HepG2 (cell line): Measurements from ENCODE around the gene CRHR1. TPM values are rescaled to one million over a fixed set of nuclear protein-coding genes. Genes with fewer than 3 reads are reported as not detected.

ENCODE experiments used
- ATAC-seq: fragments of 200-7000 bp; cut with Tn5 transposase; 3 replicates; pipeline ENCODE4 v1.9.1; 2020; ENCODE audit warnings: mild to moderate bottlenecking, moderate library complexity
- BruUV-seq: library from RNA; stranded (reverse); fragments of 400-500 nt; replicated peaks from 2 replicates; lab custom pipeline; 2021; lab: Mats Ljungman, UMichigan
- CTCF ChIA-PET: fragments of 300-600 bp; formaldehyde crosslinking; extraction: SDS; loops from one replicate; lab custom pipeline; 2021; ENCODE audit warnings: low total read pairs, inconsistent platforms, low intra/inter-chr PET ratio; lab: Yijun Ruan, JAX
- POLR2A ChIA-PET: fragments of 350-600 bp; sonication (Branson Sonifier 250); formaldehyde crosslinking; loops from one replicate; lab custom pipeline; 2020; ENCODE audit warnings: antibody characterized with exemption, inconsistent platforms; lab: Yijun Ruan, JAX
- DNase-seq: peaks from one replicate; pipeline ENCODE4 v3.0.0-alpha.2; 2015; ENCODE audit warnings: low spot score
- FAIRE-seq: peaks from 3 replicates; lab custom pipeline; 2011; peaks lifted over from hg19 to GRCh38; lab: Jason Lieb, UNC
- H2AFZ ChIP-seq: one replicate; pipeline ENCODE4 v1.6.1; 2011; ENCODE audit warnings: low read length, inconsistent platforms
- H3K27ac ChIP-seq: fragments of 300-600 bp; 3 replicates; pipeline ENCODE4 v1.8.0; 2011; ENCODE audit warnings: mixed run types, mild to moderate bottlenecking, mixed read lengths, low read length, inconsistent platforms; ENCODE audit not compliant: insufficient read depth; ENCODE audit errors: extremely low read length
- H3K27me3 ChIP-seq, 2 experiments: fragments of 200-600 bp in 1 of 2; 2 replicates in 1 of 2; 3 replicates in 1 of 2; pipeline versions ENCODE4 v1.6.0 to v1.8.0; 2011; ENCODE audit warnings: low read length in 2 of 2, mild to moderate bottlenecking in 2 of 2, moderate library complexity in 2 of 2, inconsistent platforms in 1 of 2; ENCODE audit not compliant: insufficient read depth in 2 of 2, control insufficient read depth in 1 of 2
- H3K36me3 ChIP-seq, 2 experiments: fragments of 200-600 bp in 1 of 2; replicated peaks in 1 of 2; 2 replicates in 1 of 2; 3 replicates in 1 of 2; pipeline versions ENCODE4 v1.5.1 to v1.8.0; 2011; ENCODE audit warnings: low read length in 2 of 2, inconsistent platforms in 1 of 2; ENCODE audit not compliant: insufficient read depth in 2 of 2, control insufficient read depth in 1 of 2
- H3K4me1 ChIP-seq: 2 replicates; pipeline ENCODE4 v1.5.1; 2012; ENCODE audit warnings: low read length, inconsistent platforms; ENCODE audit not compliant: insufficient read depth
- H3K4me2 ChIP-seq: 2 replicates; pipeline ENCODE4 v1.6.0; 2011; ENCODE audit warnings: low read depth, low read length, inconsistent platforms
- H3K4me3 ChIP-seq, 3 experiments: fragments of 200-600 bp in 1 of 3; sonication (generic), shearing (Covaris generic) in 1 of 3; replicated peaks in 1 of 3; 2 replicates each; pipeline ENCODE4 v1.5.1; 2011 to 2016; ENCODE audit warnings: low read length in 3 of 3, inconsistent platforms in 2 of 3, low read depth in 2 of 3, mild to moderate bottlenecking in 2 of 3, control low read depth in 1 of 3, mixed read lengths in 1 of 3; ENCODE audit not compliant: insufficient read depth in 1 of 3
- H3K79me2 ChIP-seq: one replicate; pipeline ENCODE4 v1.6.1; 2011; ENCODE audit warnings: low read length, inconsistent platforms; ENCODE audit not compliant: insufficient read depth
- H3K9ac ChIP-seq: 2 replicates; pipeline ENCODE4 v1.6.0; 2011; ENCODE audit warnings: mild to moderate bottlenecking, low read depth, low read length, inconsistent platforms; ENCODE audit not compliant: insufficient read depth
- H3K9me3 ChIP-seq: 2 replicates; pipeline ENCODE4 v1.5.1; 2012; ENCODE audit warnings: mild to moderate bottlenecking, low read length
- H4K20me1 ChIP-seq: 2 replicates; pipeline ENCODE4 v1.6.0; 2011; ENCODE audit warnings: inconsistent platforms, mild to moderate bottlenecking, low read length, moderate library complexity; ENCODE audit not compliant: insufficient read depth
- HMG20B ChIP-seq: conservative IDR thresholded peaks from 2 replicates; pipeline ENCODE4 v1.6.1; 2016; ENCODE audit warnings: missing genetic modification reagents, missing compliant biosample characterization
- NFKB2 ChIP-seq: sonication (generic); formaldehyde crosslinking; IDR thresholded peaks from 2 replicates; pipeline ENCODE4 v1.4.0; 2020; ENCODE audit warnings: missing genetic modification reagents, borderline replicate concordance
- PITX1 ChIP-seq: sonication (generic); formaldehyde crosslinking; IDR thresholded peaks from 2 replicates; pipeline ENCODE4 v1.5.1; 2020; ENCODE audit warnings: mild to moderate bottlenecking, missing genetic modification reagents
- POGZ ChIP-seq: sonication (generic); formaldehyde crosslinking; IDR thresholded peaks from 2 replicates; pipeline ENCODE4 v1.4.0; 2020; ENCODE audit warnings: mild to moderate bottlenecking, missing genetic modification reagents
- RFXAP ChIP-seq: sonication (generic); formaldehyde crosslinking; IDR thresholded peaks from 2 replicates; pipeline ENCODE4 v1.4.0; 2020; ENCODE audit warnings: missing genetic modification reagents, borderline replicate concordance
- TRIM24 ChIP-seq: sonication (generic); formaldehyde crosslinking; IDR thresholded peaks from 2 replicates; pipeline ENCODE4 v1.8.0; 2022; ENCODE audit warnings: mild to moderate bottlenecking, missing genetic modification reagents
- ZNF337 ChIP-seq: sonication (generic); formaldehyde crosslinking; IDR thresholded peaks from 2 replicates; pipeline ENCODE4 v1.5.1; 2020; ENCODE audit warnings: missing genetic modification reagents, low read depth, mild to moderate bottlenecking, borderline replicate concordance
- ZNF562 ChIP-seq: sonication (generic); formaldehyde crosslinking; IDR thresholded peaks from 2 replicates; pipeline ENCODE4 v1.8.0; 2022; ENCODE audit warnings: missing genetic modification reagents, borderline replicate concordance
- ZNF580 ChIP-seq: IDR thresholded peaks from 2 replicates; pipeline ENCODE4 v1.6.1; 2016; ENCODE audit warnings: low read depth, borderline replicate concordance
- ZNF605 ChIP-seq: sonication (generic); formaldehyde crosslinking; IDR thresholded peaks from 2 replicates; pipeline ENCODE4 v1.8.0; 2022; ENCODE audit warnings: mild to moderate bottlenecking, missing genetic modification reagents
- WGBS: methylation state at CpG from one replicate; pipeline ENCODE4 v1.1.6; 2017; ENCODE audit warnings: low lambda C conversion rate; 5-methylcytosine and 5-hydroxymethylcytosine counted together
- in situ Hi-C: cut with HindIII; loops from 2 replicates; pipeline ENCODE4 v1.10.0; 2017; ENCODE audit warnings: low pct_unique_long_range_greater_than_20kb; ENCODE audit not compliant: extremely low pct_ligation_motif_present
- intact Hi-C: fragments of 100-400 bp; cut with micrococcal nuclease; formaldehyde crosslinking; loops from one replicate; pipeline ENCODE4 v1.10.0; 2022; ENCODE audit not compliant: unreplicated experiment
- polyA plus RNA-seq, 8 experiments: library from polyadenylated mRNA; depleted of rRNA in 3 of 8; stranded (reverse) in 7 of 8; unstranded in 1 of 8; fragments of >200 nt; fragmentation: Illumina TruSeq in 4 of 8; extraction: Trizol in 4 of 8; gene quantifications; 2 replicates each; pipeline versions ENCODE4 v1.2.1 to v1.2.3, GENCODE V29; 2011 to 2016; ENCODE audit warnings: low read depth in 4 of 8, missing spikeins in 1 of 8, mixed read lengths in 1 of 8; ENCODE audit not compliant: insufficient read depth in 1 of 8
- total RNA-seq, 5 experiments: library from RNA; depleted of rRNA; stranded (reverse); fragments of >200 nt; fragmentation: Illumina TruSeq; extraction: Trizol; gene quantifications; 2 replicates each; pipeline ENCODE4 v1.2.3, GENCODE V29; 2016; ENCODE audit warnings: low read depth in 1 of 5
- TF ChIP-seq, protein P1 (sequence below): sonication (generic); formaldehyde crosslinking; IDR thresholded peaks from 2 replicates; pipeline ENCODE4 v1.5.1; 2020; ENCODE audit warnings: mild to moderate bottlenecking, missing genetic modification reagents, borderline replicate concordance
- TF ChIP-seq, protein P2 (sequence below): sonication (generic); formaldehyde crosslinking; IDR thresholded peaks from 2 replicates; pipeline ENCODE4 v1.9.0; 2022; ENCODE audit warnings: missing genetic modification reagents, mild to moderate bottlenecking, borderline replicate concordance
- TF ChIP-seq, protein P3 (sequence below): sonication (generic); formaldehyde crosslinking; IDR thresholded peaks from 2 replicates; pipeline ENCODE4 v1.5.0; 2020; ENCODE audit warnings: missing genetic modification reagents, mild to moderate bottlenecking, borderline replicate concordance

Gene CRHR1
- total and polyA plus RNA-seq, 2 of the 13 experiments (the other 11 are each of a cell fraction or from before 2014, with no cell fraction given): not detected

- TF ChIP-seq, protein P1, sequence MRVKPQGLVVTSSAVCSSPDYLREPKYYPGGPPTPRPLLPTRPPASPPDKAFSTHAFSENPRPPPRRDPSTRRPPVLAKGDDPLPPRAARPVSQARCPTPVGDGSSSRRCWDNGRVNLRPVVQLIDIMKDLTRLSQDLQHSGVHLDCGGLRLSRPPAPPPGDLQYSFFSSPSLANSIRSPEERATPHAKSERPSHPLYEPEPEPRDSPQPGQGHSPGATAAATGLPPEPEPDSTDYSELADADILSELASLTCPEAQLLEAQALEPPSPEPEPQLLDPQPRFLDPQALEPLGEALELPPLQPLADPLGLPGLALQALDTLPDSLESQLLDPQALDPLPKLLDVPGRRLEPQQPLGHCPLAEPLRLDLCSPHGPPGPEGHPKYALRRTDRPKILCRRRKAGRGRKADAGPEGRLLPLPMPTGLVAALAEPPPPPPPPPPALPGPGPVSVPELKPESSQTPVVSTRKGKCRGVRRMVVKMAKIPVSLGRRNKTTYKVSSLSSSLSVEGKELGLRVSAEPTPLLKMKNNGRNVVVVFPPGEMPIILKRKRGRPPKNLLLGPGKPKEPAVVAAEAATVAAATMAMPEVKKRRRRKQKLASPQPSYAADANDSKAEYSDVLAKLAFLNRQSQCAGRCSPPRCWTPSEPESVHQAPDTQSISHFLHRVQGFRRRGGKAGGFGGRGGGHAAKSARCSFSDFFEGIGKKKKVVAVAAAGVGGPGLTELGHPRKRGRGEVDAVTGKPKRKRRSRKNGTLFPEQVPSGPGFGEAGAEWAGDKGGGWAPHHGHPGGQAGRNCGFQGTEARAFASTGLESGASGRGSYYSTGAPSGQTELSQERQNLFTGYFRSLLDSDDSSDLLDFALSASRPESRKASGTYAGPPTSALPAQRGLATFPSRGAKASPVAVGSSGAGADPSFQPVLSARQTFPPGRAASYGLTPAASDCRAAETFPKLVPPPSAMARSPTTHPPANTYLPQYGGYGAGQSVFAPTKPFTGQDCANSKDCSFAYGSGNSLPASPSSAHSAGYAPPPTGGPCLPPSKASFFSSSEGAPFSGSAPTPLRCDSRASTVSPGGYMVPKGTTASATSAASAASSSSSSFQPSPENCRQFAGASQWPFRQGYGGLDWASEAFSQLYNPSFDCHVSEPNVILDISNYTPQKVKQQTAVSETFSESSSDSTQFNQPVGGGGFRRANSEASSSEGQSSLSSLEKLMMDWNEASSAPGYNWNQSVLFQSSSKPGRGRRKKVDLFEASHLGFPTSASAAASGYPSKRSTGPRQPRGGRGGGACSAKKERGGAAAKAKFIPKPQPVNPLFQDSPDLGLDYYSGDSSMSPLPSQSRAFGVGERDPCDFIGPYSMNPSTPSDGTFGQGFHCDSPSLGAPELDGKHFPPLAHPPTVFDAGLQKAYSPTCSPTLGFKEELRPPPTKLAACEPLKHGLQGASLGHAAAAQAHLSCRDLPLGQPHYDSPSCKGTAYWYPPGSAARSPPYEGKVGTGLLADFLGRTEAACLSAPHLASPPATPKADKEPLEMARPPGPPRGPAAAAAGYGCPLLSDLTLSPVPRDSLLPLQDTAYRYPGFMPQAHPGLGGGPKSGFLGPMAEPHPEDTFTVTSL (CRISPR knock-in tag): no peak
- TF ChIP-seq POGZ (CRISPR knock-in tag) (no peak), ZNF562 (no peak), ZNF605 (CRISPR knock-in tag) (no peak)
These were observed 53.5 kb downstream of the CRHR1 start (continued) for GRCh38 chr17:45837603-45838002.

DNA sequence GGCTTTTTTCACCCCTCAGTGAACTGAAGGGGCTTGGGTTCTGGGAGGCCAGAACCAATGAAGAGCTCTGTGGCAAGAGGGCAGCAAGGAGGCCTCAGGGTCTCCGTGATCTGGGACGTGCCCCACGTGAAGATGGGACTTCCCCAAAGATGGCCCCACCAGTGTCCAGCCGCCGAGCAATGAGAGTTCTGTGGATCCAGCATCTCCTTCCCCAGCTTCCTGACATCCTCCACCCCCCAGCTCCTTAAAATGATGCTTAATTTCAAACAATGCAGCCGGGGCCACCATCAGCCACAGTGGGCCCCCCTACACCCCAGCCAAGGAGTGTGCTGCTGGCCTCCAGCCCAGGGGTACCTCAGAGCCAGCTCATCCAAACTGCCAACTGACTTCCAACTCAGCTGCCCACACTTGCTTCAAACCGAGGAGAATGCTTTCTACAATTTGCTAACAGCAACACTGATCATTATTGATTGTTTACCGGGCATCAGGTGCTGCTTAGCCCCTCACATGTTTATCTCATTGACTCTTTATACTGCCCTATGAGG lies 54.7 kb downstream of the CRHR1 start:
- intact Hi-C loops (no loop called here), in situ Hi-C loops (no loop called here)
- DNase-seq (no peak), ATAC-seq (no peak), FAIRE-seq (no peak)
- BruUV-seq: no TSS peak
- Histone ChIP-seq H3K27ac (no peak overlapping the region), H3K4me3 (no peak overlapping the region), H3K36me3 (no peaks in the 10 kb centered on the region), H3K27me3 (peaks cover 14 to 88% of the 10 kb centered on the region in 2 experiments), H3K4me2 (no peak overlapping the region), H3K4me1 (no peaks in the 10 kb centered on the region), H3K9me3 (no peaks in the 10 kb centered on the region), H4K20me1 (no peaks in the 10 kb centered on the region), H2AFZ (no peak overlapping the region), H3K9ac (no peak overlapping the region), H3K79me2 (no peaks in the 10 kb centered on the region)
- POLR2A ChIA-PET: no interaction called here
- WGBS: under 1% methylated on average over 7 of the region's 8 CpGs
- CTCF ChIA-PET: no interaction called here
- no peak for TF ChIP-seq ZNF337
- TF ChIP-seq, protein P2, sequence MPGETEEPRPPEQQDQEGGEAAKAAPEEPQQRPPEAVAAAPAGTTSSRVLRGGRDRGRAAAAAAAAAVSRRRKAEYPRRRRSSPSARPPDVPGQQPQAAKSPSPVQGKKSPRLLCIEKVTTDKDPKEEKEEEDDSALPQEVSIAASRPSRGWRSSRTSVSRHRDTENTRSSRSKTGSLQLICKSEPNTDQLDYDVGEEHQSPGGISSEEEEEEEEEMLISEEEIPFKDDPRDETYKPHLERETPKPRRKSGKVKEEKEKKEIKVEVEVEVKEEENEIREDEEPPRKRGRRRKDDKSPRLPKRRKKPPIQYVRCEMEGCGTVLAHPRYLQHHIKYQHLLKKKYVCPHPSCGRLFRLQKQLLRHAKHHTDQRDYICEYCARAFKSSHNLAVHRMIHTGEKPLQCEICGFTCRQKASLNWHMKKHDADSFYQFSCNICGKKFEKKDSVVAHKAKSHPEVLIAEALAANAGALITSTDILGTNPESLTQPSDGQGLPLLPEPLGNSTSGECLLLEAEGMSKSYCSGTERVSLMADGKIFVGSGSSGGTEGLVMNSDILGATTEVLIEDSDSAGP (CRISPR knock-in tag): no peak
- no peak for TF ChIP-seq TRIM24 (CRISPR knock-in tag)
- TF ChIP-seq NFKB2: no peak
- TF ChIP-seq, protein P3, sequence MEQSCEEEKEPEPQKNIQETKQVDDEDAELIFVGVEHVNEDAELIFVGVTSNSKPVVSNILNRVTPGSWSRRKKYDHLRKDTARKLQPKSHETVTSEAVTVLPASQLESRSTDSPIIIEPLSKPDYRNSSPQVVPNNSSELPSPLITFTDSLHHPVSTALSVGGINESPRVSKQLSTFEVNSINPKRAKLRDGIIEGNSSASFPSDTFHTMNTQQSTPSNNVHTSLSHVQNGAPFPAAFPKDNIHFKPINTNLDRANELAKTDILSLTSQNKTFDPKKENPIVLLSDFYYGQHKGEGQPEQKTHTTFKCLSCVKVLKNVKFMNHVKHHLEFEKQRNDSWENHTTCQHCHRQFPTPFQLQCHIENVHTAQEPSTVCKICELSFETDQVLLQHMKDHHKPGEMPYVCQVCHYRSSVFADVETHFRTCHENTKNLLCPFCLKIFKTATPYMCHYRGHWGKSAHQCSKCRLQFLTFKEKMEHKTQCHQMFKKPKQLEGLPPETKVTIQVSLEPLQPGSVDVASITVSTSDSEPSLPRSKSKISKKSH (CRISPR knock-in tag): no peak
- TF ChIP-seq RFXAP (CRISPR knock-in tag): no peak
- TF ChIP-seq PITX1 (CRISPR knock-in tag): no peak
- no peak for TF ChIP-seq HMG20B
- no peak for TF ChIP-seq ZNF580 (CRISPR knock-in tag)
